AG04450 (cell line): ENCODE results near the gene PCDHA1. TPM values are rescaled to one million over a fixed set of nuclear protein-coding genes. Genes with fewer than 3 reads are reported as not detected.

ENCODE experiments used
- CTCF ChIA-PET: fragments of 300-600, 350-600 bp; formaldehyde crosslinking; extraction: SDS; loops from one replicate; lab custom pipeline; 2022; ENCODE audit warnings: antibody characterized with exemption, inconsistent platforms; lab: Charles Lee
- POLR2A ChIA-PET: fragments of 350-600 bp; formaldehyde crosslinking; extraction: SDS; loops from one replicate; lab custom pipeline; 2021; ENCODE audit warnings: antibody characterized with exemption, inconsistent platforms; lab: Yijun Ruan, JAX
- DNase-seq: peaks from one replicate; pipeline ENCODE4 v3.0.0-alpha.2; 2011; ENCODE audit warnings: low read depth, low spot score
- H3K27ac ChIP-seq: one replicate; pipeline ENCODE4 v1.5.1; 2012; ENCODE audit warnings: low read depth, low read length, control low read depth
- H3K27me3 ChIP-seq: one replicate; pipeline ENCODE4 v1.6.0; 2012; ENCODE audit warnings: low read length; ENCODE audit not compliant: control insufficient read depth, insufficient read depth
- H3K4me3 ChIP-seq: 2 replicates; pipeline ENCODE4 v1.5.1; 2011; ENCODE audit warnings: mild to moderate bottlenecking, low read depth, low read length, control low read depth
- H3K9me3 ChIP-seq: 2 replicates; pipeline ENCODE4 v1.5.1; 2012; ENCODE audit warnings: low read length; ENCODE audit not compliant: control insufficient read depth, insufficient read depth
- polyA plus RNA-seq: library from polyadenylated mRNA; depleted of rRNA; stranded (reverse); fragments of >200 nt; gene quantifications from 2 replicates; pipeline ENCODE4 v1.2.3, GENCODE V29; 2011
- TF ChIP-seq, protein P1 (sequence below): IDR thresholded peaks from 2 replicates; pipeline ENCODE4 v1.5.1; 2011; ENCODE audit warnings: low read depth, low read length, control low read depth, inconsistent platforms

Gene PCDHA1
- polyA plus RNA-seq, 1 experiment, result 0.09 TPM

DNA sequence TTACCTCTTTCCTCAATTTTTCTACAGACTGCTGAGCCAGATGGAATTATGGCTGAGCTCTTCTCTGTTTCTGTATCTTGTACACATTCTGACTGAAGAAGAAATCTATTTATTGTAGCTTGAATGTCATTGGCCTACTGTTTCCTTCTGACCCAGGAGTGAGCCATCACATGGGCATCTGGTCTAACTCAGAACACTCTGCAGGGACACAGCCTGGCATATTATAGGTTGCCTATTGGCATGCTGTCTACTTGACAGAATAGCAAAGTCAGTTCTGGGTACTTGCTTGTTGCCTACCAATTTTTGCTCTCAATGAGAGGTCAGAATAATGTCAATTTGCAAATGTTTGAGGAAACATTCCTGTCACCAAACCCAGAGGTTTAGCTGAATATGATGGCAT, 187.6 kb downstream of the PCDHA1 start:
- H3K27me3 ChIP-seq, result no peaks in the 10 kb centered on the region
- no peak overlapping the region for H3K27ac ChIP-seq
- TF ChIP-seq, protein P1, sequence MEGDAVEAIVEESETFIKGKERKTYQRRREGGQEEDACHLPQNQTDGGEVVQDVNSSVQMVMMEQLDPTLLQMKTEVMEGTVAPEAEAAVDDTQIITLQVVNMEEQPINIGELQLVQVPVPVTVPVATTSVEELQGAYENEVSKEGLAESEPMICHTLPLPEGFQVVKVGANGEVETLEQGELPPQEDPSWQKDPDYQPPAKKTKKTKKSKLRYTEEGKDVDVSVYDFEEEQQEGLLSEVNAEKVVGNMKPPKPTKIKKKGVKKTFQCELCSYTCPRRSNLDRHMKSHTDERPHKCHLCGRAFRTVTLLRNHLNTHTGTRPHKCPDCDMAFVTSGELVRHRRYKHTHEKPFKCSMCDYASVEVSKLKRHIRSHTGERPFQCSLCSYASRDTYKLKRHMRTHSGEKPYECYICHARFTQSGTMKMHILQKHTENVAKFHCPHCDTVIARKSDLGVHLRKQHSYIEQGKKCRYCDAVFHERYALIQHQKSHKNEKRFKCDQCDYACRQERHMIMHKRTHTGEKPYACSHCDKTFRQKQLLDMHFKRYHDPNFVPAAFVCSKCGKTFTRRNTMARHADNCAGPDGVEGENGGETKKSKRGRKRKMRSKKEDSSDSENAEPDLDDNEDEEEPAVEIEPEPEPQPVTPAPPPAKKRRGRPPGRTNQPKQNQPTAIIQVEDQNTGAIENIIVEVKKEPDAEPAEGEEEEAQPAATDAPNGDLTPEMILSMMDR, result no peak
- DNase-seq, result no peak
- ChIA-PET POLR2A (no interaction called here), CTCF (interaction anchor here (0.8 kb wide), 1 partner anchor 22 kb away, joined by 3 read pairs; no protein-coding TSS in a partner anchor)
- H3K9me3 ChIP-seq, result peaks cover 6% of the 10 kb centered on the region; the same call in 1 of the 2 replicates
- H3K4me3 ChIP-seq, result no peak overlapping the region

DNA sequence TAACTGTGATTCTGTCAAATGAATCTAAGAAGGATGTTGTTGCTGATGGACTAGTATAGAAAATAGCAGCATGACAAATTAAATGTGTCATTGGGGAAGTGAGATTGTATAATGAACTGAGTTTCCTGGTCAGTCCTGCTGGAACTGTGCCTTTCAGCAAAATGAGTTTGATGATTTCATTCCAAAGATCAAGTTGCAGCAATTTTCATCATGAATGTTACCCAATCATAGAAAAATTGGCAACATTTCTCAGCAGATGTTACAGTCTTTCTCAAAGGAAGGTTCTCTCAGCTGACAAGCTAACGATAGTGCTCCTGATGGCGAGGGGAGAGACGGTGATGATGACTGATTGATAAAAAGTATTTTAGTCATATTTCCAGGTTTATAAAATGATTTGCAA, 191.1 kb downstream of the PCDHA1 start:
- TF ChIP-seq, protein P1, result no peak
- ChIA-PET POLR2A (no interaction called here), CTCF (no interaction called here)
- Histone ChIP-seq H3K27me3 (no peaks in the 10 kb centered on the region), H3K27ac (no peak overlapping the region), H3K9me3 (no peaks in the 10 kb centered on the region; the same call in none of the 2 replicates), H3K4me3 (no peak overlapping the region)
- no peak for DNase-seq

DNA sequence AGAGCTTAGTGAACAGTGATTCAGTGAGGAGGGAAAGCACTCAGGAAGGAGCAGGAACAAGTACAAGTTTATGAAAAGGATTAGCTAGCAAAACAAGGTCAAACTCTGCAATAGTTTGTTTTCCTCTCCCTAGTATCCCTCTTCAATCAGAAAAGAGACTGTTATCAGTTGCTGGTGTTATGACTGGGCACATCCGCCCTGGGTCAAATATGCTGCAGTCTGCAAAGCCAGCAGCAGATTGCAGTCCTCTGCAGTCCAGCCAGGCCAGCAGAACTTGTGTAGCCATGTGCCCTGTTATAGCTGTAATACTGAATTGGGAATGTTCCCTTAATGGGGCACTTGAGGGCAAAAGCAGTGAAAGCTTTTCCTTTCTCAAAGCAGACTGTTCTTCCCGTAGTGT, 192.3 kb downstream of the PCDHA1 start:
- POLR2A ChIA-PET, result no interaction called here
- no peaks in the 10 kb centered on the region for H3K27me3 ChIP-seq
- H3K4me3 ChIP-seq, result no peak overlapping the region
- no peak overlapping the region for H3K27ac ChIP-seq
- no peaks in the 10 kb centered on the region; the same call in none of the 2 replicates for H3K9me3 ChIP-seq
- no peak for DNase-seq
- TF ChIP-seq, protein P1, result no peak
- CTCF ChIA-PET, result no interaction called here

DNA sequence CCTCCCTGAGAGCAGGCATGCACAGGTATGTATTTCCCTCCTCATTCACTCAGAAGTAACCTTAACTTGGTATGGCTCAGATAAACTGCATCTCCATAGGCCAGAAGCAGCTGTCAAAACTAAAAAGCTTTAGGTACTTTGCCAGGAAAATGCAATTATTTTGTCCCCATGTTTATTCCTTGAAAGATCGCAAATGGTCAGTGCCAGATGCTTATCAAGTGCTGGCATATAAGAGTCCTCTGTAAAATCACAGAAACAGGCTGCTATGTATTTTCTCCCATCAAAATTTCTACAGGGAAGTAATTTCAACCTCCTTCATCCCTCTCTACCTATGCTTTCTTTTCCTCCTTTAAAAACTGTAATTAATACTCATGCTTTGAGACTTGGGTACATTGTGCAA, 193.0 kb downstream of the PCDHA1 start:
- ChIA-PET POLR2A (no interaction called here), CTCF (no interaction called here)
- TF ChIP-seq, protein P1, result no peak
- H3K4me3 ChIP-seq, result no peak overlapping the region
- H3K27ac ChIP-seq, result no peak overlapping the region
- no peak for DNase-seq
- H3K27me3 ChIP-seq, result no peaks in the 10 kb centered on the region
- no peaks in the 10 kb centered on the region; the same call in none of the 2 replicates for H3K9me3 ChIP-seq

DNA sequence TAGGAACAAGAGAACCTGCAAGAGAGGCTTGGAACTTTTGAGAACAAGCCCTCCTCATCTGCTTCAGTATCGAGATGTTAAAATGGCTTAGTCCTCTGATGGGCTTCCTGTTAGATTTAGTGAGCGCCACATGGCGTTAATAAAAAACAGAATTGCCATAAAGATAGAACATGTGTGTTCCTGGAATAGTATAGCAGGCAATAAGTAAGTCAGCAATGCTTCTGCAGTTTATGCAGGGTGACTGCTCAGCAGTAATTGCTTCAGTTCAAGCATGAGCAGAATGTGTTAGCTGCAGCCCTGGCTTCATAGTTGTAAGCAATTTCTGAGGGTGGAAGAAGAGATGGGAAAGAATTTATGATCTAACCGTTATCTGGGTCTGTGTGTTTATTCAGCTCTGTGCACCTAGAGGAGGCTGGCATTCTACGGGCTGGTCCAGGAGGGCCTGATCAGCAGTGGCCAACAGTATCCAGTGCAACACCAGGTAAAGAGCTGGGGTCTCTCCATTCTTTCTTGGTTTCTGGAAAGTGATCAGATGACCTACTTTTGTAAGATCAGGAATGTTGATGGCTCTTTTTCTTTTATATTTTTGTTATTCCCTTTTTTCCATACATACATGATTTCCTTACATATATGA, 196.3 kb downstream of the PCDHA1 start:
- peaks cover 3% of the 10 kb centered on the region for H3K9me3 ChIP-seq
- POLR2A ChIA-PET, result no interaction called here
- H3K27ac ChIP-seq, result no peak overlapping the region
- no peak for DNase-seq
- TF ChIP-seq, protein P1, result no peak
- no peaks in the 10 kb centered on the region for H3K27me3 ChIP-seq
- H3K4me3 ChIP-seq, result no peak overlapping the region
- CTCF ChIA-PET, result no interaction called here
